CD4-positive, alpha-beta T cell treated with Interferon gamma for 1 hour (primary cell): ENCODE results near the gene ZFPM1.
"Not testable (repeated sequence)": the region's sequence is repeated elsewhere in the genome, so short reads cannot be mapped to it uniquely, and the experiment has no call there.

Source experiments
- DNase-seq: peaks from one replicate; pipeline ENCODE4 v3.0.0-alpha.2; 2020

The ZFPM1 gene

DNA sequence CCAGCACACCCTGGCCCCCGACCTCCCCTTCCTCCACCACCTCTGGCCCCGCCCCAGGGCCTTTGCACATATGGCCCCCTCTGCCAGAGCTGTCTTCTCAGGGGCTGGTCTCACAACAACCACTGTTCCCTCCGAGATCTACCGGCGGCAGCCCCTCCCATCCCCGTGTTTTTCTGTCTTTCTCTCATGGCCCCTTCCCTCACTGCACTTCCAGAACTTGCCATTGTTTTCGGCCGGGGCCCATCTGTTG lies 30.2 kb downstream of the ZFPM1 start:
- DNase-seq, result no peak

DNA sequence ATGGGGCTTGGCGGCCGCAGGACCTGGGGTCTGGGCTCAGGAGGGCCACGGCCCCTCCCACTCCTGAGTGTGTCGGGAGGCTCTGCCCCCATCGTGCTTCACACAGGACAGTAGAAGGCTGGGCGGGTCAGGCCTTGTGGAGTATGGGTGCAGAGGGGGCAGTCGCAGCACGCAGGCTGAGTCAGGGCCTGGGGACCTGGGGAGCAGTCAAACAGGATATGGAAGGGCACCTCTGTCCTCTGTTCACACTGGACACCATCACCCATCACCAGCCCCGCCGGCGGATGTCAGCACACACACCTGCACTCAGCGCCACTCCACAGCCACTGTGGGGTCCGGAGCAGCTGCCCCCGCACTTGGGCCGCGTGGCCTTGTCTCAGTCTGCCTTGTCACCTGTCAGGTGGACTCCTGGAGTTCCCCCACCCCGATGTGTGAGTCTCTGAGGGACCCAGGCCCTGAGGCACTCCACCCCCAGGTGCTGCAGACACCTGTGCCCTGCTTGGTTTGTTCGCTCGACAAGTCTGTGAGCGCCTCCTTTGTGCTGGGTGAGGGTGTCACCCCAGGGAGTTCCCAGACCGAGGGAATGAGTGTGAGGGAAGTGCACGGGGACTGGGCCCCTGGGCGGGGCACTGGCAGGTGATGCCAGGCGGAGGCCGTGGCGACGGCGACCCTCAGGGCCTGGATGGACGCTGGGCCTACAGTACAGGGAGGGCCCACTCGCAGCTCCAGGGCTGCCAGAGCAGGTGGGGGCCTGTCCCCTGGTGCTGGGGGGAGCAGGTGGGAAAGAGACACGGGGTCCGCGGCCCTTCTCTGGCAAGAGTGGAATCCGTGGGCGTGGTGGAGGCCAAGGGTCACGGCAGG lies 31.7 kb downstream of the ZFPM1 start:
- DNase-seq, result no peak

DNA sequence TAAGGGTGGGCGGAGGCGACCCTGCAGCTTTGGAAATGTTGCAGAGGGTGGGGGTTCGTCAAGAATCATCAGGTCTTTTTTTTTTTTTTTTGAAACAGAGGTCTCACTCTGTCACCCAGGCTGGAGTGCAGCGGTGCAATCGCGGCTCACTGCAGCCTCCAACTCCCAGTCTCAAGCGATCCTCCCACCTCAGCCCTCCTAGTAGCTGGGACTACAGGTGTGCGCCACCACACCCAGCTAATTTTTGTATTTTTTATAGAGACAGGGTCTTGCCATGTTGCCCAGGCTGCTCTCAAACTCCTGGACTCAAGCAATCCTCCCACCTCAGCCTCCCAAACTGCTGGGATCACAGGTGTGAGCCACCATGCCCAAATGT lies 32.3 kb downstream of the ZFPM1 start:
- DNase-seq, result not testable (repeated sequence)

DNA sequence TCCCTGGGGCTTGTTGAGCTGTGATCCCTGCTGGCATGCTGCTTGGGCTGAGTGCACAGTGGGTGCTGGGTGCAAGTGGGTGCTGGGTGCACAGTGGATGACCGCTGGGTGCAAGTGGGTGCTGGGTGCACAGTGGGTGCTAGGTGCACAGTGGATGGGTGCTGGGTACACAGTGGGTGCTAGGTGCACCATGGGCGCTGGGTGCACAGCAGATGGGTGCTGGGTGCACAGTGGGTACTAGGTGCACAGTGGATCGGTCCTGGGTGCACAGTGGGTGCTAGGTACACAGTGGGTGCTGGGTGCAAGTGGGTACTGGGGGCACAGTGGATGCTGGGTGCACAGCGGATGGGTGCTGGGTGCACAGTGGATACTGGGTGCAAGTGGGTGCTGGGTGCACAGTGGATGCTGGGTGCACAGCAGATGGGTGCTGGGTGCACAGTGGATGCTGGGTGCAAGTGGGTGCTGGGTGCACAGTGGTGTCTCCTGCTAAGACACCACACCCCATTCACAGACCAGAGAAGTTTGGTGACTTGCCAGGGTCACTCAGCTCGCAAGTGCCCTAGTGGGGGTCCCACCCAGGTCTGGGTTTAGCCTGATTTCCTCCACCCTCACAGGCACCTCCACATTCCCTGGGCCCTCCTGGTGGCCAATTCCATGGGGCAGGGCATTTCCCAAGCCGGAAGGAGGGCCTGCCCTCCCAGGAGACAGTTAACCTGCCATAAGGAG lies 33.5 kb downstream of the ZFPM1 start:
- no peak for DNase-seq

DNA sequence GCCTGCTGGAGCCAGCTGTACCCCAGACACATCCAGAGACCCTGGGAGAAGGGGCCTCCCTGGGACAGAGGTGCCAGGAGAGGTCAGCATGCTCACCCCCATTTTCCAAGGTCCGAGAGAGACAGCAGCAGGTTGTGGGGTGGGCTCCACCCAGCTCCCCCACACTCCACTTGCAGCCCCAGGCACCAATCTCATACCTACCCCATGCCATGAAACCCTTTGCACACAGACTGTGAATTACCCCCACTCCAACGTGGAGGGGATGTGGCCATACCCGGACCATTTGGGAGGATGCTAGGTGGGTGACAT lies 34.0 kb downstream of the ZFPM1 start:
- no peak for DNase-seq

DNA sequence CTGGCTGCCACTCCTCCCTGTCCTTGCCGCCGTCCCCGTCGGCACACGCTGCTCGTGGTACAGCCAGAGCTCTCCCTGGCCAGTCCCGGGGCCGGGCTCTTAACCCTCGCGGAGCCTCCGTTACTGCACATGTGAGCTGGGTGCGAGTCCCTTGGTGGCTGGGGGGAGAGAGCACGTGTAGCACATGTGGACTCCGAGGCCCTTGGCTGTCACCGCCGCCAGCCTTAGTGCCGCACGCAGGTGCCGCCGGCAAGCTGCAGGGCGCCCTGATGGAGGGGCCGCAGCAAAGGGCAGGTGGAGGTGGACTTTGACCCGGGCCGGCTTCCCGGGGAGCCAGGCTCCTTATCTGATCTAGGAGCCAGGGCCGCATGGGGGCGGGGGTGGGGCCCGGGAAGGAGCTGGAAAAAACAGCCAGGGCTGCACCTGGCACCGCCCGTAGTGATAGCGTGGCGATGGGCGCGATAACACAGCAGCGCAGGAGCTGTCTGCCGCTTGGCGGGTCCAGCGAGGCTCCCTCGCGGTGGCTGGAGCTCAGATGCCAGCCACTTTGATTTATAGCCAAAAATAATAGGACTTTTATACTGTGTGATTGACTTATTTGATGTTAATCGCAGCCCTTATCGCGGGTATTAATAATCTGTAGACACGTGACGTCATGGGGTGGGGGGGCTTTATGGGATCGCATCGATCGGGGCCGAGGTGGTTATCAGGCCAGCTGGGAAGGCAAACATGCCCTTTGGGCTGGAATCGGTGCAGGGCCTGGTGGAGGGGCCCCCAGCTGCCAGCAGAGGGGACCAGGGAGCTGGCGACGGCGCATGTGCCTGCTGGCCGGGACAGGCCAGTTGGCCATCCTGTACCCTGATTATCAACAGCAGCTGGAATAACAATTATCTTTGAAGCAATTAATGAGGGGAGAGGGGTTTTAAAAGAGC lies 35.1 kb downstream of the ZFPM1 start:
- DNase-seq, result no peak

DNA sequence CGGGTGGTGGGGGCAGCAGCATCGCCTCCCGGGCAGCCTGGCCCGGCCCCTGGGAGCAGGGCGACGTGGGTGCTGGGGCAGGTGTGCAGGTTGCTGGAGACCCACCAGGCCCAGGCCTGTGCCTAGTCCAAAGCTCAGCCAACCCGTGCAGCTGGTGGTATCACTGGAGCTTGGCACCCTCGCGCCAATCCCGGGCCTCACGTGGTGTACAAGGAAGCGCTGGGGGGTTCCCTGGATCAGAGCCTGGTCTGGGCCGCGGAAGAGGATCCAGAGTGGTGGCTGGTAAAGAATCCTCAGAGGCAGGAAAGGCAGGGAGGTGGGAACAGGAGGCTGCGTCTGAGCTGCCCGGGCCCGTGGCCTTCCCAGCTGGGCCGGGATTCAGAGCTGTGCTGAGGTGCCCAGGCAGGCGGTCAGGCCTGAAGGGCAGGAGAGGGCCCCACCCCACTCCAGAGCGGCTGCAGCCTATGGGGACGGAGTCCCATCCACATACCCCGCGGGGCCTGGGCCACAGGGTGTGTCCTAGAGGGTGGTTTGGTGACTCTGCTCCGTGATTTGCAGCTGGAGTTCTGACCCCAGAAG lies 36.2 kb downstream of the ZFPM1 start:
- DNase-seq, result no peak

DNA sequence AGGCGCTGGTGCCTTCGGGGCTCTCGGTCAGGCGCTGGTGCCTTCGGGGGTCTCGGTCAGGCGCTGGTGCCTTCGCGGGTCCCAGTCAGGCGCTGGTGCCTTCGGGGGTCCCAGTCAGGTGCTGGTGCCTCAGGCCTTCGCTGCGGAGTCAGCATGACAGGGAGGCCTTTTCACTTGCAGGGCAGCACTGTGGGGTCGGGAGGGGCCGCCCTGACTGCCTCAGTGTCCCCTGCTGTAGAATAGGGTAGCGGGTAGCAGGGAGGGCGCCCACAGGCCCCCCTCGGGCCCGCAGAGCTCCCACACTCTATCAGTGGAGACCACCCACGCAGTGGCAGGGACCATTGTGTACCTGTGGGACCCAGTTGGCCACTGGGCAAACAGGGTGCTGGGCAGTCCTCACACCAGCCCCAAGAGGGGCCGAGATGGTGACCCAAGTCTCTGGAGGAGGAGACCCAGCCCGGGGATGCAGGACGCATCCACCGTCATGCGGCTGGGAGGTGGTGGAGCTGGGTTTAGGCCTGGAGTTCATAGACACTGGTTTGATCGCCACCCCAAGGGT lies 38.0 kb downstream of the ZFPM1 start:
- no peak for DNase-seq

DNA sequence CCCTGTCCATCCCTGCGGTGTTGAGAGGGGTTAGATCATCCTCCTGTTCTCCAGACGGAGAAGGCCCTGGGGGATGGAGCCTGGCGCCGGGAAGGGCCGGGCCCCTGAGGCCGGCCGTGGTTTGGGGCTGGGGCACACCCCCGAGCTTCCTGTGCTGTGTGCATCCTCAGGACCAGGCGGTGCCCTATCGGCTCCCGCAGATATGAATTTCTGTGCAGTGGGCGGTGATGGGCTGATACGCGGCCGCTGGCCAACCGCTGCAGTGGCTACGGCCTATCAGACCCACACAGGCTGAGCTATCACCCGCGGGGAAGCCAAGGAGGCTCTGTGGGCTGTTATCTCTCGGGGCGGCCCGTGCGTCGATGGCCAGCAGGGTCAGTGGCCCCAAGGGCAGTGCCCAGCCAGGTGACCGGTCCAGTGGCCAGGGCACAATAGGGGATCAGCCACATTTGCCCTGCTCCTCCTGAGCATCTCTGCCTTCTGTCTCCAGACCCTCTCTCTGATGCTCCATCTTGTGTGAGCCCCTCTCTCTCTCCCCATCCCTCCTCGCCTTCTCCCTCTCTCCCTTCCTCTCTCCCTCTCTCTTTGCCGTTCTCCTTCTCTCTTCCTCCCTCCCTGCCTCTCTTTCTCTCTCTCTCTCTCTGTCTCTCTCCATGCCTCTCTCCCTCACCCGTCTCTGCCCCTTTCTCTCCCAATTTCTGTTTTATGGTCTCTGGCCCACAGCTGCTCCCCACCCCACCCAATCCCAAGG lies 38.7 kb downstream of the ZFPM1 start:
- DNase-seq, result no peak

DNA sequence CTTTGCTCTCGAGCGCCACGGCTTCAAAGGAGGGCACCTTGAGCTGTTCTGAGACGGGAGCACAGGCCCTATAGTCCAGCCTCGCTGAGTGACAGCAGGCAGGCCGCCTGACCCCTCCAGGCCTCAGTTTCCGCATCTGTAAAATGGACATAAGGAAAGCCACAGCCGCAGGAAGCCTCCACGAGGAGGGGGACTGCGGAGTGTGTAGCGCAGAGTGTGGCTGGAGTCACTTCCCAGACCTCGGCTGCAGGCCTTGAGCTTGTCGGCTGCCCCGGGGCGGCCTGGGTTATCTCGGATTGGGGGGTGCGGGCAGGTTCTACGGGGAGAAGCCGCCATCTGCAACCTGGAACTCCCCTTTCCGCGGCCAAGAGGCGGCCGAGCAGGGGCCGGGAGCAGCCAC lies 40.8 kb downstream of the ZFPM1 start:
- DNase-seq, result no peak

DNA sequence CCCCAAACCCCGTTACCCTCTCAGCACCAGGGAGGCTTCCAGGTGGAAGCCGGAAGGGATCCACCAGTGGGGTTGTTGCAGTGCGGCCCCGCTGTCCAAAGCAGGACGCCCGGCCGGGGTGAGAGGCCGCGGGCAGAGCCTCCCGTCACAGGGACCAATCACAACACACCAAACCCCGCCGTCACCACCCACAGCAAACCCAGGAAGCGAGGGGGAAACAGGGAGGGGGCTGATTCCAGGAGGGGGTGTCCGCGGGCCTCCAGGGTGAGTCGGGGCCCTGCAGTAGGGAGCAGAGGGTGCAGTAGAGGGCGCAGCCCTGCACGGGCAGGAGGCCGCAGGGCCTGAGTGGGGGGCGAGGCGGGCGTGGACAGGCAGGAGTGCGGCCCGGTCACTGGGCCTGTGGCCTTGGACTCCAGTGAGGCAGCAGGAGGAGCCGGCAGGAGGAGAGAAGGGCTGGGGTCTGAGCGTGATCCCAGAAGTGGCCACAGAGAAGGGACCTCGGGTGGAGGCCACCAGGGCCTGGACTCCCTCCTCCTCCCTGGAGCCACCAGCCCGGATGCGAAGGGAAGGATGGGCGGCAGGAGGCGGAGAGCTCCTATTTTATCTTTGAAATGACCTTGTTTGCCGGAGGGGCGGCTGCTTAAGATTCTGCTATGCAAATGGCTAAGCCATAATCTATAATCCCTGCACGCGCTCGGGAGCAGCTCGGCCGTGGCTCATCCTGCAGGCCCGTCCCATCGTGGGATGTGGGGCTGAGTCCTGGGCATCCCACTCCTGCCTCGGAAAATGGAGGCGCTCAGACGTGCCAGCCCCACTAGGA lies 41.5 kb downstream of the ZFPM1 start:
- DNase-seq, result no peak

DNA sequence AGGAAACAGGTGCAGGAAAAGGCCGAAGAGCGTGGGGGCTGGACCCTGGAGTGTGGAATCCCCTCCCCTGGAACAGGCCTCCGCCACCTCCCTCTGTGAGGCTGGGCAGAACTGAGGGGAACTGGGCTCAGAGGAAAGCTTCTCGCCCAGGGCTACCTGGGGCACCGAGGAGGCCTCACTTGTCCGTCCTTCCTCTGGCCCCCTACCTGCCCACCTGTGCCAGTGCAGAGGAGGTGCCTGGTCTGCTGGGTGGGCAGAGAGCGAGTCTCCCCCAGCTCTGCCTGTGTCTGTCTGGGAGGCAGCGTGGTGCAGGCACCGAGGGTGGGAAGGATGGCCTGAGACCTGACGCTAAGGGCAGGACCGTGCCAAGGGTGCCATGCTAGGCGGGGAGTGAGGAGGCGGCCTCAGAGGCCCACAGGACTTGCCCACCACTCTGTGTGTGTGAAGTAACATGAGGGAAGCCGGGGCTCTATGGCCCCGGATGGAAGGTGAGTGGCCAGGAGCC lies 42.2 kb downstream of the ZFPM1 start:
- no peak for DNase-seq

DNA sequence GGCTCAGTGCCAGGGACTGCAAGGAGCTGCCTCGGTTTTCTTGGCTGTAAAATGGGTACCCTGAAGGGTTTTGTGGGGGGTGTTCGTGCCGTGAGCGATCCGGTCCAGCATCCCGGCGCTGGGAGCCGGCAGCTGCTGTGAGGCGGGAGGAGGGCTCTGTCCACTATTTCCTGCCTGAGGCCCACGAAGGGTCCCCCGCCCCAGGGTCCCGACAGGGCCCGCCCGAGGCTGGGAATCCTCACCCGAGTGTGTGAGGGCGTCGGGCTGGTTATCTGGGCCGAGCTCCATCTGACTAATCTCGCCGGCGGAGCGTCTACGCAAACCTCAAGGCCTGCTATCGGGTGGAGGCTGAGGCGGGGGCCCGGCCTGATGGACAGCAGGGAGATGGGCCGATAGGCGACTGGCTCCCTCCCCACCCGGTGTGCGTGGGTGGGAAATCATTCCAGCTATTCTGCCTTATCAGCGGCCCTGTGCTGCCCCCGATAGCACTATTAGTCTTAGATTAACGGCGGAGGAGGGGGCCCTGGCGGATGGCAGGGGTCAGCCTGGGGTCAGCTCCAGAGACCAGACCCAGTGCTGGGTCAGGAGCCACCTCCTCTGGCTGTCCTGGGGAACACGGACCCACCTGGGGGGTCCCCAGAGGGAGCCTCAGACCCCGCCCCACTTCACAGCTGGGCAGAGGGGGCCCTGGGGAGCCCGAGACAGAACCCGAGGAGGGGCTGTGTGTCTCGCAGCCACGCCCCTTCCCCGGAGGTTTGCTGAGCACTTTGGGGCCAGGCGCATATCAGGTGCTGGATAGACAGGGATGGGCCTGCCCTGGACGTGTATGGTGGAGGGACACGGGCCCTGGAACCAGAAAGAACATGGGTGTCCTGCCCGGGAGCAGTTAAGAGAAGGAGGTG lies 44.7 kb downstream of the ZFPM1 start:
- no peak for DNase-seq

DNA sequence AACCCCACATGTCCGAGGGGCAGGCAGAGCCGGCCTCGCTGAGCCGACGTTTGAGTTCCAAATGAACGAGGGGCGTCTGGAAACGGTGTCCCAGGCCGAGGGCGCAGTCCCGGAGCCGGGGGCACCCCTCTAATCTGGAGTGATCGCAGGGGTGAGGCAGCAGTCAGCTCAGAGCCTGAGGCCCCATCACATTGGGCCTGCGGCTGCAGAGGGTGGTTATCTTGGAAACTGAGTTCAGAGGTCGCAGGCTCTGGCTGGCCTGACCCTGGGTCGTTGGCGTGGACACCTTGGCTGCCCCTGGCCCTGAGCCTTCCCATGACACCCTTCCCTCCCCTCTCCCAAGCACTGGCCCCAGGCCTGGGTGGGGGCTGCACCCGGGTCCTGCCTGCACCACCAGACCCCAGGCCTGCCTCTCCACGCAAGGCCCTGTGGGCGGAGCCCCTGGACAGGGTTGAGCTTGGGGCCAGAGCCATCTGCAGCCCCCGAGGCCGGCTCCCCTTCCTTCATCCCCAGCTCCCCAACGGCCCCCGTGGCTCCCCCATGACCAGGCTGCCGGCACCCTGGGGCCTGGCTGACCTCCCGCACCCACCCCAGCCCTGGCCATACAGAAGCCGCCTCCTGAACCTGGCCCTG lies 45.6 kb downstream of the ZFPM1 start:
- no peak for DNase-seq

DNA sequence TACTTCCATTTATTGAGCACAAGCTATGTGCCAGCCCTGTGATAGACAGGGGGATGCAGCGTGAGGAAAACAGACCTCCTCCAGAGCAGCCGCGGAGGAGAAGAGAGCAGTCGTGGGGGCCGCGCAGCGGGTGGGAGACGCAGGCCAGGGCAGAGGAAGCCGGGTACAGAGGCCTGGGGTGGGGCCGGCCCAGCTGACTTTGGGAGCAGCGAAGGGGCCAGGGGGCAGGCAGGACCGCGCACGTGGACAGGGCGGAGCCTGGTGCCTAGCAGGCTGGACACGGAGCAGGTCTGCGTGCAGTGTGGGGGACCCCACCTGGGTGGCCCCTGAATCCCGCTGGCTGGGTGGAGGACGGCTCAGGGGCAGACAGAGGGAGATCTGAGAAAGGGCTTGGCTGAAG lies 46.2 kb downstream of the ZFPM1 start:
- DNase-seq, result no peak

DNA sequence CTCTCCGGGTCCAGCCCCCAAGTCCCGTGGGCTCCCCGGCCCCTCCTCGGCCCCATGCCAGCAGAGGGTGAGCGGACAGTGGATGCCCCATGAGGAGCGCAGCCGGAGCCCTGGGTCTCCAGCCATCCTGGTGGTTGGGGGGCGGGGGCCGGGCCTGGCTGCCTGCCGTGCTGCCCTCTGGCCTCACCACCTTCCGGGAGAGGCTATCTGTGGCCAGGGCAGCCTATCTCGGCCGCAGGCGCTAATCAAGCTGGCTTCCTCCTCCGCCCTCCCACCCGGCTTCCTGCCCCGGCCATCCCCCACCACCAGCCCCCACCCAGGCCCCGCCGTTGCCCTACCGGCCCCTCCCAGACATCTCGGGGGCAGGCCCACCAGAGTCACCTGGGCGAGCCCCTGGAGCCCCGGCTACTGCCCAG lies 46.8 kb downstream of the ZFPM1 start:
- DNase-seq, result no peak

DNA sequence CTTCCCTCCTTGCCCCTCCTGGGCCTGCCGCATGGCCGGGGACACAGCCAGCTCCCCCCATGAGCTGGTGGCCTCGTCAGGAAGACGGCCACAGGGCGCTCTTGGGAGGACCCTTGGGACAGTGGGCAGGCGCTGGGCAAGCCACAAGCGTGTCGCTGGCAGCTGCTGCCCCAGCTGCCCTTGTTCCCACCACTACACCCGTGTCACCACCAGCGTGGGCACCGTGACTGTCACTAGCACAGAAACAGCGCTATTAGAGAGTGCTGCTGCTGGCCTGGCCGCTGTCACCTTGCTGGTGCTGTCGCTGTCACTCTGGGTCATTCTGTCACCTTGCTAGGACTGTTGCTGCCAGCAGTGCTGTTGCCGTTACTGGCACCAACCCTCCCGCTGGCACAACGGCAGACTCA lies 47.2 kb downstream of the ZFPM1 start:
- no peak for DNase-seq

DNA sequence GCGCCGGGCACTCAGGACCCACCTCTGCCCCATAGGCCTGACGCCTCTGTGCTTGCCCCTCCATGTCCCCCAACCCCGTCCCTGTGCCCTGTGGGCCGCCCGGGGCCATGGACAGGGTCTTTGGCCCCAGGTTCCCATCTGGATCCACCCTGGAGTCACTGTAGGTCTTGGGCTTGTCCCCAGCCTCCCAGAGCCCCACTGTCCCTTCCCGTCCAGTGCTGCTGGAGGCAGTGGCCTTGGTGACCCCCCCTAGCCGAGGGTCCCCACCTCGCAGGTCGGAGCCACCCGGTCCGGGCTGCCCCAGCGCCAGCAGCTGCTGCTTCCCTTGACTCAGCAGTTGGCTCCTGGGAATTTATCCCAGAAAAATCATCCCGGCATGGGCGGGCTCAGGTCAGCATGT lies 49.3 kb downstream of the ZFPM1 start:
- no peak for DNase-seq

DNA sequence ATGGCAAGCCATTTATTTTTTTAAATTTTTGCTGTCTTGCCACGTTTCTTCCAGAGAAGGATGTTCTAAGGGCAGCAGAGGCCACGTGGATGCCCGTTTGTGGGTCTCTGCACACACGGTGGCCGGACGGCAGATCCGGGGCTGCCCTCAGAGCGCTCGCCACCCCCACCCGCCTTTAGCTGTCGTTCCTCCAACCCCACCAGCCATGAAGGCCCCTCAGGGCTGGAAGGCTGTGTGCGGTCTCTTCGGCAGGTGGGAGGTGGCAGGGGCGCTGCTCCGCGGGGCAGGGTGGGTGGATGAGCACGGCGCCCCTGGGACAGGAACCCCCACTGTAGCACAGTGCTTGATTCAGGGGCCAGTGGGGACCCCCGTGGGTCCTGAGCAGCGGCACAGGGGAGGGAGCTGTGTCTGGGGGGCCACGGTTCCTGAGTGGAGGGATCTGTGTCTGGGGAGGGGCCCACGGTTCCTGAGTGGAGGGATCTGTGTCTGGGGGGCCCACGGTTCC lies 49.7 kb downstream of the ZFPM1 start:
- no peak for DNase-seq
